ENCODE data around the gene DNAJB11.
"Not testable (repeated sequence)": the region's sequence is repeated elsewhere in the genome, so short reads cannot be mapped to it uniquely, and the experiment has no call there.

Gene DNAJB11

GRCh38 chr3:186567072-186567921, 3.2 kb upstream of the DNAJB11 start, which contains the start of gene TBCCD1:
Gene TBCCD1, minus strand, starts transcription at chr3:186567339. Its CDS starts 3,010 bp downstream, at chr3:186564329.
- H3K4me3 Mint-ChIP-seq, result peak within 1 kb of the TSS; percentile 91
- H3K27me3 Mint-ChIP-seq (ENCODE audit: low read depth, poor library complexity), result no peaks in the 10 kb centered on the region
- H3K4me1 Mint-ChIP-seq, result peaks cover 47% of the 10 kb centered on the region
- H3K36me3 Mint-ChIP-seq (ENCODE audit: low read depth), result peaks cover 7% of the 10 kb centered on the region
- no peaks in the 10 kb centered on the region for H3K9me3 Mint-ChIP-seq
- TF ChIP-seq CTCF (IDR thresholded peaks at IDR 0.05), result no peak
- DNase-seq, result peak; percentile 97
- H3K27ac Mint-ChIP-seq, result peak within 1 kb of the TSS; percentile 91

- H3K27ac Mint-ChIP-seq; H3K27me3 Mint-ChIP-seq (ENCODE audit: low read depth, poor library complexity); H3K9me3 Mint-ChIP-seq; DNase-seq: not testable (repeated sequence)
- Mint-ChIP-seq H3K36me3 (ENCODE audit: low read depth) (peaks cover 11% of the 10 kb centered on the region), H3K4me3 (peak overlapping the region; percentile 99), H3K4me1 (peaks cover 47% of the 10 kb centered on the region)
Measured at GRCh38 chr3:186569361-186569760, 1.2 kb upstream of the DNAJB11 start.

- H3K27me3 Mint-ChIP-seq (ENCODE audit: low read depth, poor library complexity), result no peaks in the 10 kb centered on the region
- DNase-seq, result no peak
- no peaks in the 10 kb centered on the region for H3K9me3 Mint-ChIP-seq
- peak overlapping the region; percentile 99 for H3K4me3 Mint-ChIP-seq
- TF ChIP-seq CTCF (IDR thresholded peaks at IDR 0.05), result no peak
- H3K4me1 Mint-ChIP-seq, result peaks cover 47% of the 10 kb centered on the region
- peaks cover 11% of the 10 kb centered on the region for H3K36me3 Mint-ChIP-seq (ENCODE audit: low read depth)
- H3K27ac Mint-ChIP-seq, result peak overlapping the region; percentile 97
Measured at GRCh38 chr3:186569779-186570095, 783 bp upstream of the DNAJB11 start.

- no peak for TF ChIP-seq CTCF (IDR thresholded peaks at IDR 0.05)
- DNase-seq, result no peak
- H3K27ac Mint-ChIP-seq, result peak overlapping the region; percentile 99
- peak overlapping the region; percentile 99 for H3K4me3 Mint-ChIP-seq
- H3K27me3 Mint-ChIP-seq (ENCODE audit: low read depth, poor library complexity), result no peaks in the 10 kb centered on the region
- H3K9me3 Mint-ChIP-seq, result no peaks in the 10 kb centered on the region
- peaks cover 20% of the 10 kb centered on the region for H3K36me3 Mint-ChIP-seq (ENCODE audit: low read depth)
- H3K4me1 Mint-ChIP-seq, result peaks cover 46% of the 10 kb centered on the region
Measured at GRCh38 chr3:186570941-186571643, 572 bp downstream of the DNAJB11 start.

DNA sequence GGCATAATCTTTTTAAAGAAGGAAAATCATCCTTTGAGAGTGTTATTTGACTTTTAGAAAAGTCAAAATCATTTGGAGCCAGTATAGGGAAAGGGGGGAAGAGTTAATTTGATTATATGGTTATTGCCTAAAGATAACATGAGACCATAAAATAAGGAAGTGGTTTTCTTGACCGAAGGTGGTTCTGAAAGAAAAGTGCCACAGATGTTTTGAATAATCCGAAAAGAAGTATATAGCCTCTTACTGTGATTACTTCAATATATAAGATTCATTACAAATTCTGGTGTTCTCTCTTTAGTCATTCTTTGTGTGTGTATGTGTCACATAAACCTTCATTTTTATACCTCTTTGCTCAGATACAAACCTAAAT, 1.1 kb downstream of the DNAJB11 start:
- Mint-ChIP-seq H3K36me3 (ENCODE audit: low read depth) (peaks cover 24% of the 10 kb centered on the region), H3K4me3 (peak overlapping the region; percentile 99), H3K27me3 (ENCODE audit: low read depth, poor library complexity) (no peaks in the 10 kb centered on the region), H3K9me3 (no peaks in the 10 kb centered on the region), H3K4me1 (peaks cover 41% of the 10 kb centered on the region), H3K27ac (peak overlapping the region; percentile 99)
- TF ChIP-seq CTCF (IDR thresholded peaks at IDR 0.05), result no peak
- no peak for DNase-seq

- no peak for TF ChIP-seq CTCF (IDR thresholded peaks at IDR 0.05)
- Mint-ChIP-seq H3K9me3 (no peaks in the 10 kb centered on the region), H3K27me3 (ENCODE audit: low read depth, poor library complexity) (no peaks in the 10 kb centered on the region), H3K4me3 (no peak overlapping the region), H3K36me3 (ENCODE audit: low read depth) (peaks cover 41% of the 10 kb centered on the region), H3K4me1 (no peaks in the 10 kb centered on the region), H3K27ac (no peak overlapping the region)
- DNase-seq, result no peak
Measured at GRCh38 chr3:186577521-186577920, 7.0 kb downstream of the DNAJB11 start.
